Stimulated activated CD4-positive, alpha-beta T cell treated with anti-CD3 and anti-CD28 coated beads, Interleukin-12 subunit alpha, Interleukin-12 subunit beta, amount 100 ng/mL, for 4 hours (primary cell): Measurements from ENCODE around the gene KLHDC3.
"Not testable (repeated sequence)": the region's sequence is repeated elsewhere in the genome, so short reads cannot be mapped to it uniquely, and the experiment has no call there.

Experiments
- DNase-seq: peaks from one replicate; pipeline ENCODE4 v3.0.0-alpha.2; 2020

KLHDC3 gene

DNA sequence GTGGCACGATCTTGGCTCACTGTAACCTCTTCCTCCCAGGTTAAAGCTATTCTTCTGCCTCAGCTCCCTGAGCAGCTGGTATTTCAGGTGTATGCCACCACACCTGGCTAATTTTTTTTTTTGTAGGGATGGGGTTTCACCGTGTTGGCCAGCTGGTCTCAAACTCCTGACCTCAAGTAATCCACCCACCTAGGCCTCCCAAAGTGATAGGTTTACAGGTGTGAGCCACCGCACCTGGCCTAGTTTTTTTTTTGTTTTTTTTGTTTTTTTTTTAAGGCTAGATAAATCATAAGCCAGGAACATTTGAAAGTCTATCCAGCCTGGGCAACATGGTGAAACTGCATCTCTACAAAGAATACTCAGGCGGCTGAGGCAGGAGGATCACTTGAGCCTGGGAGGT lies 18.3 kb downstream of the KLHDC3 start:
- DNase-seq: no peak

DNA sequence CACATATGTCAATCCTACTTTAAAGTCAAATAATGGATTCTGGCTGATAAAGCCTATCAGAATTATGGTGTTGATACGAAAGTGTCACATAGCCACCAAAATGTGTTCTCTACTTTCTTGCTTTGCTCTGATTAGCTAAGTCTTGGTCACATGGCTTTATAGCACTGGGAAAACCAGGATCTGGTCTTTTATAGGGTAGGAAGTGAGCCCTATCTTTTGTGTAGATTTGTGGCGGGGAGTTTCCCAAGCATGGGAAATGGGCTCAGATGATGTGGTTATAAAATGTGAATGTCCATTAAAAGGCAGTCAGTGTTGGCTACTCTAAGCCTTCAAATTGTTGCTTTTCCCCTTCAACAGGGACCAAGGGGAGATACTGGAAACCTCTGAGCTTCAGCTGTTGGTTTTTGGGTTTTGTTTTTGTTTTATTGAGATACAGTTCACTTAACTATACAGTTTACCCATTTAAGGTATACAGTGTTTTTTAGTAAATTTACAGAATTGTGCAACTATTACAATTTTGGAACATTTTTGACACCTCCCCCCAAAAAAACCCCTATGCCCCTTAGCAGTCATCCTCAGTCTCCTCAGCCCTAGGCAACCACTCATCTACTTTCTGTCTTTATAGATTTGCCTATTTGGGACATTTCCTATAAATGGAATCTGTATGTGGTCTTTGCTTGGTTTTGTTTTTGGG lies 19.6 kb downstream of the KLHDC3 start:
- no peak for DNase-seq

DNA sequence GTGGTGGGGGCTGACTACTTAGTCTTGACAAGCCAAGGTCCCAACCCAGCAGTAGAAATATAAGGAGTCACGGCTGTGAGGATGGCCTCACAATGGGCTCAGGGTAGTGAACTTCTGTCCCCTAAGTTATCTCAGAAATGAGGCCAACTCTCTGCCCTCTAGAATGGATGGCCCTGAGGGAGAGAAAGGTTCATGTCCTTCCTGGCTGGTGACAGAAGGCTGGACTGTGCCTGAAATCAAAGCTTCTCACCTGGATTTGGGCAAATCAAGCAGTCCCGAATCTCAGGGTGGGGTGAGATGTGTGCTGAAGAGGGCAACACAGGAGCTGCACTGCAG lies 20.1 kb downstream of the KLHDC3 start:
- no peak for DNase-seq

DNA sequence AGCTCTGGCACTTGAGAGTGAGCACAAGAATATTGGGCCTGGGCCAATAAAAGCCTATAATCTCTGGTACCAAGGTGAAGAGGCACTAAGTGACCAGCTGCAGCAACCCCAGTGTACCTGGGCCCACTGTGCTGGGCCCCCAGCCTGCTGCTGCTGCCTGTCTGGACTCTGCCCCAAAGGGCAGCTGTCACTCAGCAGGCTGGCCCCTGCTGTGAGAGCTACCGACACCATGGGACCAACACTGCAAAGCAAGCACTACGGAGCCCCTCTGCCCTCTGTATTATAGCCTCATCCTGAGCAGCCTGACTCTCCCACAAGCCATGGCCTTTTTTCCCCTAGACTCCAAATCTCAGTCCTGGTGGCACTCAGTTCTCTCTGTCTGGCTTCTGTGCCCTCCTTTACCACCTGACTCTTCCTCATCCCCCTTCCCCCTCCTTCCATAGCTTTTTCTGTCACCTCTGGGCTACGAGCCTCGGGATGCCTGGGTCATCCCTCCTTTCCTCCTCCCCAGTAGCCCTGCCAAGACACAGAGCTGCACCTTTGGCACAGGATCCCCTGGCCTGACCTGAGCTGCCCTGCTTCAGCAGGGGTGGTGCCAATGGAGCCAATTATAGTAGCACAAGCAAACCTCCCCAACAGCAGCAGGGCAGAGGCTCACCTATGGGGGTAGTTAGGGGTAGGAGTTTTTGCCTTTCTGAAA lies 21.6 kb downstream of the KLHDC3 start:
- DNase-seq: no peak

DNA sequence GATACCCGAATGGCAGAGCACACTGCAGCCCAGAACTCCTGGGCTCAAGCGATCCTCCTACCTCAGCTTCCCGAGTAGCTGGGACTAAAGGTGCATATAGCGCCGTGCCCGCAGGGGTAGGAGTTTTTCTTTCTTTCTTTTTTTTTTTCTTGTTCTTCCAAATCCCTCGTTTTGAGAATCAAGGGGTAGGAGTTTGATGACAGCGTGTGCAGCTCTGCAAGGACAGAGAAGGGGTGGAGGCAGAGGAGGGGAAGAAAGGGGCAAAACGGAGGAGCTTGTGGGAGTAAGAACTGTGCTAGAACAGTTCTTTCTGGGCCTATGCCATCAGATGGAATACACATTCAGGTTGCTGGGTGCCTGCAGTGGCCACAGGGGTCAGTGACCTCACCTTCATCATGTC lies 22.7 kb downstream of the KLHDC3 start:
- DNase-seq: no peak

DNA sequence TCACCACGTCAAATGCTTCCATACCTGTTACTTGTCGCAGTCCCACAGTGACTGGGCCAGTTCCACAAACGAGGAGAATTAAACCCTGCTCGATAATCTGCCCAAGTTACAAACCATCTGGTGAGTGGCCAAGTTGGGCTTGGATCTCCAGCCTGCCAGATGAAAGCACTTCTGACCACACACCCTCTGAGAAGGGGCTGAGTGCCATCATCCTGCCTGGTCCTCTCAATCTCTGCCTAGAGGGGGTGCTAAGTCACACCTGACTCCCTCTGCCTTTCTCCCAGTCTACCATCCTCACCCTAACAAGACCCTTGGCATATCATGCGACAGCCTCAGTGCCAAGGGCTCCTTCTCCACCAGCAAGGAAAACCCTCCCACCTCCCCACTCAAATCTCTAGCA lies 23.1 kb downstream of the KLHDC3 start:
- DNase-seq: no peak

DNA sequence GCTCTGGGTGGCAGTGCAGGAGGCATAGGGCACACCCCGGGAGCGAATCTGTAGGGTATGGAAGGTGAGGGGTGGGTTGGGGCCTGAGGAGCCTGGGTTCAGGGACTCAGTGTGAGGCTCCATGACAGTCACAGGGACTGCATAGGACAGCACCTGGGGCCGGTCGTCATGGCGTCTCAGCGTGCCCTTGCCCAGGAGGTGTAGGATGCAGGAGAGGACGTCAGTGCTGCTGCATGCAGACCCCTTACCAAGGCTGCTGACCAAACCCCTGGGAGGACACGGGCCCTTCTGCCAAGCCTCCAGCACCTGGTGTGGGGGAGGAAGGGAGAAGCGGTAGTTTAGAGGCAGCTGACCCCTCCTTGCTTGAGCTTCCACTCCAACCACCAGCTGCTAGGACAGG lies 23.7 kb downstream of the KLHDC3 start:
- DNase-seq: no peak

DNA sequence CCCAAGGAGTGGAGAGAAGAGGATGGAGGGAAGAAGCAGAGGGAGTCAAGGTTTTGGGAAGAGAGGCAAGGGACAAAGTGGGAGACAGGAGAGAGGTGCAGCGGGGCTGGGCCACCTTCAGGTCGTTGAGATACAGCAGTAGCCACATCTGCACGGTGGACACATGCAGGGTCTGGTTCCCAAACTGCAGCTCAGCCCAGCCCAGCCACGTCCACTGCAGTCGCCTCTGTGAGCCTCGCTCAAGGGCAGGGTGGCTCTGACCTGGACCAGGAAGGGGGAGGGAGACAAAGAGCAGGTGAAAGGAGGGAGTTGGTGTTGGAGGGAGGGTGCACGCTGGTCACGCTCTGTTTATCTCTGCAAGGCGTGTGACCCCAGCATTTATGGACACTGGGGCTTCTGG lies 24.7 kb downstream of the KLHDC3 start:
- DNase-seq: no peak

DNA sequence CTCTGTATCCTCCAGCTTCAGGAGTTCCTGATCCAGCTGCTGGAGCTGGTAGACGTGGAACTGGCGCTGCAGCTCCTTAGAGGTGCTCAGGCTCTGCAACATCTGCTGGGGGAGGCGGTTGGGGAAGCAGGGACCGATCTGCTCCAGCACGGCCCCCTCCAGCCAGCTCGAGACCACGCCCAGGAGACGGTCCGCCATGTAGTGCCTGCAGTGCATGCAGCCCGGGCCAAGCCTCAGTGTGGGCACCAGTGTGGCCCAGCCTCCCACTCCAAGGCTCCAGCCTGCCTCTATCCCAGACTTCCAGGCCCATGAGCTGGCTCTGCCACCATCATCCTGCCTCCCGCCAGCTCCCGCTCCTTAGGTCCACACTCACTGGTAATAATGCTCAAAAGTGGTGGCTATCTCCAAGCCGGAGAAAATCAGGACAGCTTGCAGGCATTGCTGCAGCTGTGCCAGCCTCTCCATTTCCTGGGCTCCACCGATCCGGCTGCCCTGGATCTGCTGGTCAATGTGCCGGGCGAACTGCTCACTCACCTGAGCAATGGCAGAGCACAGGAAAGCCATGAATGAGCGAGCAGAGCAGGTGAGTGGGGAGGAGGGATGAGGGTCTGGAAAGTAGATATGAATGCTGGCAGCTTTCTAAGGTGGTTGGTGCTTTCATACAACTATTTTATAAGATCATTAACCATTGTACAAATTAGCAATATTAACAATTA lies 26.7 kb downstream of the KLHDC3 start:
- DNase-seq: no peak

DNA sequence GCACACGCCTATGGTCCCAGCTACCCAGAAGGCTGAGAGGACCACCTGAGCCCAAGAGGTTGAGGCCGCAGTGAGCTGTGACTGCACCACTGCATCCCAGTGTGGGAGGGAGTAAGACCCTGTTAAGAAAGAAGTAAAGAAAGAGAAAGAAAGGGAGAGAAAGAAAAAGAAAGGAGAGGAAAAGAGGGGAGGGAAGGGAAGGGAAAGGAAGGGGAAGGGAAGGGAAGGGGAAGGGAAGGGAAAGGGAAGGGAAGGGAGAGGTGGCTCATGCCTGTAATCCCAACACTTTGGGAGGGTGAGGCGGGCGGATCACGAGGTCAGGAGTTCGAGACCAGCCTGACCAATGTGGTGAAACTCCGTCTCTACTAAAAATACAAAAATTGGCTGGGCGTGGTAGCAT lies 27.4 kb downstream of the KLHDC3 start:
- not testable (repeated sequence) for DNase-seq

DNA sequence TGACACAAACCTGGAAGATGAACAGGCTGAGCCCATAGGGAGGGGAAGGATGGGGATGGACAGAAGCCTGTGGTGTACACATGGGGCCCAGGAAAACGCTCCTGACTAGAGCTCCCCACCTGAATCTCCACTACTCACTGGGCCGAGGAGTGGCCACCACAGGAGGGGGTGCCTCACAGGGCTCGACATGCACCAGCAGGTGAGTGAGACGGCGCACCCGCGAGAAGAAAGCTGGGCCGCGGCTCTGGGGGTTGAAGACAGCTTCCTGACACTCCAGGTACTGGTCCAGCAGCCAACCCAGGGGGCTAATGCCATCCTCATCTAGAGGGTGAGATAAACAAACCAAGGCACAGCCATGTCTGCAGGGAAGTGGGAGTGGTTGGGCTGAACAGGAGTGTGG lies 29.3 kb downstream of the KLHDC3 start:
- DNase-seq: no peak

DNA sequence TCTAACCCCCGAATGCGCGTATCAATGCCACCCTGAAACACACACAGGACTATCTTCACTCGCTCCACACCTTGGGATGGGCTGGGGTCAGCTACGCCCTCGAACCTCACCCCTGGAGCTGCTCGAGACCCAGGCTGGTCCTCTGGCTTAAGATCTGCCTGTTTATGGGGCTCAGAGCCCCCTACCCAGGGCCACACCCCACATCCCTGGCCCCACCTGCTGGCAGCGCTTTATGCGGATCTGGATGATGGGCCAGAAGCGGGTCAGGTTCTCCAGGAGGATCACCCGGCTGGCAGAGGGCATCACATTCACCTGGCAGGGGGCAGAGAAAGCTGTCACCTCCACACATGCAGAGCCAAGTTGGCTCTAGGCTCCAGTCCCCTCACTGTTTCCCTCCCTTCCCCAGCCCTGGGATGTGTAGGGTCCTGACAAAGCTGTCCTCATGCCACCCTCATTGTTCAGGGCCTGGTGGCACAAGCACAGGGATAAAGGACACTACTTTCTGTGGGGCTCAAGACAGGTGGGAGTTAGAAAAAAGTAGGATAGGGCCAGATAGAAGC lies 31.4 kb downstream of the KLHDC3 start:
- no peak for DNase-seq

DNA sequence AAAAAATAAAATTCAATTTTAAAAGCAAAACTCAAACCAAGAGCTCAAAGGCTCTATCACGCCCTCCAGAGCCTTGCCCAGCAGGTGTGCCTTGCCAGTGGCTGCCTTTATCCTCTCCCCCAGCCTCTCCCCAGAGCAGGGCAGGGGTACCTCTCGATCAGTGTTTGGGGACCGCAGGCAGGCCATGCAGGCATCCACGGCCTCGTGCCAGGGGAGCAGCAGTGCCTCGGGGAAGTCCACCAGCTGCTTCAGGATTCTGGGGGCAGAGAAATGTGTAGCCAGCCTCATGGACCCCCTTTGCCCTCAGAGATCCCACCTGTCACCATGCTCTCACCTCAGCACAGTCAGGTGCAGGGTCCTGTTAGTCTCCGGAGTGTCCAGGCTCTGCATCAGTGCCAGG lies 33.9 kb downstream of the KLHDC3 start:
- DNase-seq: no peak

DNA sequence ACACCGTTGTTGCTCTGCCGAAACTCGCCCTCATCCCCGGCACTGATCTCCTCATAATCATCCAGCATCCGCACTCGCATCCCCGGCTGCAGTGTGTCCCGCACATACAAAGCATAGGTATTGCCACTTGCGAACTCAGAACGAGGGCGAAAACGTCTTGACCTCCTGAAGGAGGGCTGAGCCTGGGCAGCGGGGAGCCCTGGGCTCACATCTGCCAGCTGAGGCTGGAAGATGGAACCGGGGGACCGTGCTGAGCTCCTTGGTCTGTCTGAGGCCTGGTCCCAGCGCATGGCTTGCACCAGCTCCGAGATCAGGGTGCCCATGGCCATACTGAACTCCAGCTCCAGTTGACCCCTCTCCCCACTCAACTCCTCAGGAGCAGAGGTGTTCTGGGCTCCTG lies 36.9 kb downstream of the KLHDC3 start:
- no peak for DNase-seq

DNA sequence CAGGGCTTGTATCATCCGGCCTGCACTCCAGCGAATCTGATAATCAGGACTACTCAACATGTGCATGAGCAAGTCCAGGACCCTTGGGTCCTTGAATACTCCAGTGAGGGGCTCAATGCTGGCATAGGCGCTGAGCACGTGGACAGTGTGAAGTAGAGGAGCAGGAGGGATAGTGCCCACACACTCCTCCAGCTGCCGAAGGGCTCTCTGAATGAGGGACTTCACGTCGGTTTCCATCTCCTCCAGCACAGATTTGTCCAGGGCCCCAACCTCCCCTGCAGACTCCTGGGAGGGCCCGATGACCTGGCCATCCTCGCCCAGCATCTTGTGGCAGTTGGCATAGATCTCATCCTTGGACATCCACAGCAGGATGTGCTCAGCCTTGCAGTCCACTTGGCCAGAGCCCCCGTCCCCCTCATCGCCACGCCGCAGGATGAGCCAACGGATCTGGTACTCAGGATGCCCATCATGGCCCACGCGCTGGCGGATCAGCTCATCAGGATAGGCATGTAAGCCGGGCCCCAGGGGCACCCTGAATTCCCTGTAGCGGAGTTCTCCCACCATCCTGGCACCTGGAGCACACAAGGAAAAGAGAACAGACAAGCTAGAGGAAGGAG lies 38.3 kb downstream of the KLHDC3 start:
- no peak for DNase-seq

DNA sequence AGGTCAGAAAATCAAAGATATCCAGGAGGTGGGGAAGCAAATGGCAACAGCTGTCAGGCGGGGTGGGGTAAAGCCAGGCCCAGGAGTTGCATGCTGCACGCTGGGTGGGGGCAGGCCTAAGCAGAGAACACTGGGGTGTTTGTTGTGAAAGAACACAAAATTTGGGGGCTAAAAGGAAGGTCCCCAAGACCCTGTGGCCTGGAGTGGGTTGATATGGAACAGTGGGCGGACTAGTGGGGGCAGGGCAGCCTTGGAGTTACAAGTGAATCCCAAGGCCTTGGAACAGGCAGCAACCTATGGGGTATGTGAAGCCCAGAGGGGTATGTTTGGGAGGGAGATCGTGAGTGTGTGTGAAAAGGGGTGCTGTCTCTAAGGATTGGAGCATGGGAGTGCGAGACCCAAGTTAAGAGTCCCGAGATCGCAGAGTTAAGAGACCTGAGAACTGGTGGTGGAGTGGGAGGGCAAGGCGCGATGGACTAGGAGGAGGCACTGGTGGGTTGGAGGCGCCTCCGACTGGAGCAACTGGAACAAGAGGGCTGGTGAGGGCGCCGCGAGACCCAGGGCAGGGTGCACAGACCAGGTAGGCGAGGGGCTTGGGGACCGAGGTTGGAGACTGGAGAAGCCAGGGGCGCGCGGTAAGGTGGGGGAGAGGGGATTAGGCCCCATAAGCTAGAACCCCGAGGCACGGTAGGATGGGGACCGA lies 38.9 kb downstream of the KLHDC3 start:
- DNase-seq: peak; percentile 39

DNA sequence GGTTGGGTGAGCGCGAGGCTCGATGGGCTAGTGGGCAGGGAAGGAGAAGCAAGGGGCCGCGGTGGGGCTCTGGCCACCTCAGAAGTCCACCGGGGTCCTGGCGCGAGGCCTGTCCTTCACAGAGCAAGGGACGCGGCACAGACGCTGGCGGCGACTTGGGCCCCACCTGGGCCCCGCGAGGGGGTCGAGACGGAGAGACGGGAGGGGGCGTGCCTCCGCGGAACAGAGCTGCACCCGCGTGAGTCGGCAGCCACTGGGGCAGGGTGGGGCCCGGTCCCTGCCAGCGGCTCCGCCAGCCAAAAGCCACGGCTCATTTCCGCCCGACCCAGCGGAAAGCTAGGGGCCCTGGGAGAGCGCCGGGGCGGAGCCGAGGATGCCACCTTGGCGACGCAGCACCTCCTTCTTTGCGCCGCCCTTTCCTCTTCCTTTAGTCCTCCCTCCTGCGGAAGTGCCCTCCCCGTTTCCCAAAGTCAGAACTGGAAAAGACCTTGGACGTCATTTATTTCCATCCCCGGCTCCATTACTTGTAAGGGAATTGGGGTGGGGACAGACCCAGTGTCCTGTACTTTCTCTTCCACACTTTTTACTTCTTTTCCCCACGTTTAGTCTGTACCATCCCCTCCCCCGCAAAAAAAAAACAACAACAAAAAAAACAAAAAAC lies 39.6 kb downstream of the KLHDC3 start, which contains the start of gene CUL7:
Gene CUL7 (minus strand): TSS at position 307 of the 661 bp plus-strand sequence. CDS start 1,063 bp downstream, outside the sequence.
- peak; percentile 88 for DNase-seq

DNA sequence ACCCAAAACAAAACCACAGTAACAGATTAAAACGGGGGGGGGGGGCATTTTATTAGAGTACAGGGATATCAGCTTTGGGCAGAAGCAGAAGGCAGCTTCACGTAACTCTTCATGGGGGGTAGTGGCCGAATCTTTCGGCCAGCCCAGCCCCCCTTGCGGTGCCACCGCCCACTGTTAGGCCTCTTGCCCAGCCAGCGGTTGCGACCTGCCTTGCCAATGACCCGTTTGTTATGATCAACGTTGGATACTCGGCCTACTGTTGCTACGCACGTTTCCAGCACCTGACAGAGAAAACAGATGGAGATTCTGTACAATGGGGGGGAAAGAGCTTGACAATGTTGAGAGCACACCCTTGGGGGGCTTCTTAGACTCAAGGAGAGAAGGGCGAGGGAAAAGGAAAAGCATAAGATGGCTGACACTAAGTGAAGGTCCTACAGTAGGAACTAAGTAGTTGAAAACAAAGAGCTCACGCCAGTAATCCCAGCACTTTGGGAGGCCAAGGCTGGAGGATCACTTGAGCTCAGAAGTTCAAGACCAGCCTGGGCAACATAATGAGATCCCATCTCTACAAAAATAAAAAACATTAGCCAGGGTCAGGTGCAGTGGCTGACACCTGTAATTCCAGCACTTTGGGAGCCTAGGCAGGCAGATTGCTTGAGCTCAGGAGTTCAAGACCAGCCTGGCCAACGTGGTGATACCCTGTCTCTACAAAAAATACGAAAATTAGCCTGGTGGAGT lies 40.3 kb downstream of the KLHDC3 start:
- DNase-seq: no peak

DNA sequence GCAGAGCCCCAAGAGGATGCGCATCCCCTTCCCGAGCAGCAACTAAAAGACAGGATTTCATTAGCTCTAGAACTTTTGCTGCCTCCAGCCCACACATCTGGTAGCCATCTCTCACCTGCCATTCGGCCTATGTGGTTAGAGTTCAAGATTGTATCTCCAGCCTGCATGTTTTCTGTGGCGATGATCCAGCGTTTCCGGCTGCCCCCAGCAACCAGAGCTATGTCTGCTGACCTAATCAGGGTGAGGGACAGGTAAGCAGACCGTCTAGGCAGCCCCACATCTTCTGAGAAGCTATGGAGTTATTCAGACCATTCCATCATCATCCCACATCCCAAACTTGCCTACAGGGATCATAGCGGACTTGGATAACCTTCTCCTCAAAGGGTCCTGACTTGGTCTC lies 41.9 kb downstream of the KLHDC3 start:
- DNase-seq: no peak

DNA sequence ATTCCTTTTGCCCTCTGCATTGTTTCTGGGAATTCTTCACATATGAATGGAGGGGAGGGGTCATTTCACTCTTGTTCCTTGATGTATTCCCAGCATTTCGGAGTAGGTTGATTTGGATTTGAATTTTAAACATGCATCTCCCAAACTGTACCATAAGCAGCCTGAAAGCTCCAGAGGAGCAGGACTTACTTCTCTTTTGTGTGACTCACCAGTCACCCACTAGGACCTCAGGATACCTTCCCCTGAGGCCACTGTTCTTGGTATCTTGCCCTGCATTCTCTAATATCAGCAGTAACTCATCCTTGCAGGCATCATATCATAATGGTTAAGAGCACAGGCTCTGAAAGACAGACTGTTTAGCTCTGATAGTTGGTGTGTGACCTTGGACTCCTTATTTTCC lies 44.5 kb downstream of the KLHDC3 start:
- no peak for DNase-seq
